Smooth muscle cell (in vitro differentiated cells): Measurements from ENCODE around the gene LONRF2. TPM values are rescaled to one million over a fixed set of nuclear protein-coding genes. Genes with fewer than 3 reads are reported as not detected.

Experiments
- DNase-seq: peaks from one replicate; lab custom pipeline; 2025; ENCODE audit not compliant: unreplicated experiment; lab: John Stamatoyannopoulos, UW
- H2AFZ ChIP-seq: fragments of 200-600 bp; sonication (generic); 2 replicates; pipeline ENCODE4 v1.6.0; 2016; ENCODE audit warnings: antibody characterized with exemption, low read depth, mild to moderate bottlenecking
- H3F3A ChIP-seq: fragments of 200-600 bp; sonication (generic); 2 replicates; pipeline ENCODE4 v1.6.0; 2017; ENCODE audit warnings: antibody characterized with exemption, low read depth
- H3K27ac ChIP-seq: fragments of 200-600 bp; sonication (generic); 2 replicates; pipeline ENCODE4 v1.5.1; 2016; ENCODE audit warnings: low read depth, mild to moderate bottlenecking
- H3K27me3 ChIP-seq: fragments of 200-600 bp; sonication (generic); 2 replicates; pipeline ENCODE4 v1.6.1; 2016; ENCODE audit warnings: low read depth, mild to moderate bottlenecking
- H3K36me3 ChIP-seq: fragments of 200-600 bp; sonication (generic); 2 replicates; pipeline ENCODE4 v1.5.1; 2016; ENCODE audit warnings: low read depth
- H3K4me1 ChIP-seq: fragments of 200-600 bp; sonication (generic); 2 replicates; pipeline ENCODE4 v1.5.1; 2016; ENCODE audit warnings: low read depth
- H3K4me2 ChIP-seq: fragments of 200-600 bp; sonication (generic); 2 replicates; pipeline ENCODE4 v1.6.0; 2016; ENCODE audit warnings: mild to moderate bottlenecking
- H3K4me3 ChIP-seq: fragments of 200-600 bp; sonication (generic); 2 replicates; pipeline ENCODE4 v1.5.1; 2016; ENCODE audit warnings: mild to moderate bottlenecking
- H3K79me2 ChIP-seq: fragments of 200-600 bp; sonication (generic); 2 replicates; pipeline ENCODE4 v1.6.0; 2016; ENCODE audit warnings: low read depth, mild to moderate bottlenecking
- H3K9ac ChIP-seq: fragments of 200-600 bp; sonication (generic); 2 replicates; pipeline ENCODE4 v1.6.0; 2016; ENCODE audit warnings: low read depth
- H3K9me3 ChIP-seq: fragments of 200-600 bp; sonication (generic); replicated peaks from 2 replicates; pipeline ENCODE4 v1.5.1; 2016; ENCODE audit warnings: low read depth
- H4K20me1 ChIP-seq: fragments of 200-600 bp; sonication (generic); 2 replicates; pipeline ENCODE4 v1.6.0; 2016; ENCODE audit warnings: low read depth
- CTCF ChIP-seq: fragments of 200-600 bp; sonication (generic); IDR thresholded peaks from 2 replicates; pipeline ENCODE4 v1.5.1; 2017; ENCODE audit warnings: borderline replicate concordance, mild to moderate bottlenecking, antibody characterized with exemption; ENCODE audit not compliant: insufficient read depth, poor library complexity, severe bottlenecking
- WGBS: methylation state at CpG from one replicate; pipeline ENCODE4 v1.1.7; 2016; ENCODE audit warnings: low lambda C conversion rate; 5-methylcytosine and 5-hydroxymethylcytosine counted together
- polyA plus RNA-seq: library from polyadenylated mRNA; unstranded; fragments of >200 nt; fragmentation: Nextera tagmentation; extraction: Ambion mirVana; gene quantifications from 2 replicates; pipeline ENCODE4 v1.2.1, GENCODE V29; 2016
- total RNA-seq: library from RNA; depleted of rRNA; stranded (reverse); fragments of >200 nt; gene quantifications from 2 replicates; pipeline ENCODE4 v1.2.3, GENCODE V29; 2014

LONRF2 gene
- total and polyA plus RNA-seq, 2 experiments from 2014 or later, result 0.06 to 1.4 TPM

GRCh38 chr2:100302585-100302892 lies 19.8 kb downstream of the LONRF2 start:
- H3K27ac ChIP-seq, result no peak overlapping the region
- no peaks in the 10 kb centered on the region for H3K9me3 ChIP-seq
- no peaks in the 10 kb centered on the region for H3K36me3 ChIP-seq
- H3F3A ChIP-seq, result no peaks in the 10 kb centered on the region
- no peak overlapping the region for H3K4me3 ChIP-seq
- DNase-seq, result no peak
- no peaks in the 10 kb centered on the region for H3K79me2 ChIP-seq
- no peak overlapping the region for H3K9ac ChIP-seq
- no peak overlapping the region for H3K4me2 ChIP-seq
- H2AFZ ChIP-seq, result no peak overlapping the region
- no peaks in the 10 kb centered on the region for H3K4me1 ChIP-seq
- TF ChIP-seq CTCF, result no peak
- no peaks in the 10 kb centered on the region for H3K27me3 ChIP-seq
- no peaks in the 10 kb centered on the region for H4K20me1 ChIP-seq
- WGBS, result 88% methylated on average over 3 of the region's 3 CpGs

DNA sequence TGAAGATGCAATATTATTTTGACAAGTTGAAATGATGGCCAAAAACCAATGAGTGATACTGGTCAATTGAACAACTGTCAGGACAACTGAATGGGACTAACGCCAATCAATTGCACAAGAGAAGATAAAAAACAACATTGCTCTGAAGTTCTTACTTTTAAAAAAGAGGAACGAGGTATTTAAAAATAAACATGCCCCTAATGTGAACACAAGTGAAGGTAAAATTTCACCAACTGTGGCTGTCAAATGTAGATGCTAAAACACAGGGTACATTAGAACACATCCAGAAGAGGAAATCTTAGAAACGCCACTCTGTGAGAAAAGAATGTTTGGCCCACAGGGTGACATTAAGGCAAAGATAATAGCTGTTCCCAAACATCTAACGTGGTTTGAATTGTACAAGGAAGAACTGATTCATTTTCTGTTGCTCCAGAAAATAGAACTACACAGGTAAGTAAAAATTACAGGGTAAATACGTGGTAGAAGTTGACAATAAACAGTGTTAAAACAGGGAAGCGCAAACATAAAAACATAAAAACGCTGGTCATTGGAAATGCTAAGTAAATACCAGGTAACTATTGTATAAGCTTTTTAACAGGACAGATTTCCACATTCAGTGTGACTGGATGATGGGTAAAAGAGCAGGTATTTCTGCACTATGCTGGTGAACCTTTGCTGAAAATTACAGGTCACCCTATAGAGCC lies 20.3 kb downstream of the LONRF2 start:
- H3K9me3 ChIP-seq, result no peaks in the 10 kb centered on the region
- no peak overlapping the region for H2AFZ ChIP-seq
- no peak for DNase-seq
- H3K27ac ChIP-seq, result no peak overlapping the region
- H3K4me2 ChIP-seq, result no peak overlapping the region
- H3K9ac ChIP-seq, result no peak overlapping the region
- no peaks in the 10 kb centered on the region for H3K4me1 ChIP-seq
- H3K4me3 ChIP-seq, result no peak overlapping the region
- no peaks in the 10 kb centered on the region for H3F3A ChIP-seq
- H3K79me2 ChIP-seq, result no peaks in the 10 kb centered on the region
- H3K27me3 ChIP-seq, result no peaks in the 10 kb centered on the region
- 95% methylated on average over 7 of the region's 7 CpGs for WGBS
- no peaks in the 10 kb centered on the region for H3K36me3 ChIP-seq
- no peaks in the 10 kb centered on the region for H4K20me1 ChIP-seq
- no peak for TF ChIP-seq CTCF

GRCh38 chr2:100299548-100299947 lies 22.8 kb downstream of the LONRF2 start:
- H3K79me2 ChIP-seq, result no peaks in the 10 kb centered on the region
- H3F3A ChIP-seq, result no peaks in the 10 kb centered on the region
- H3K4me1 ChIP-seq, result no peaks in the 10 kb centered on the region
- WGBS, result 93% methylated on average over 5 of the region's 5 CpGs
- no peaks in the 10 kb centered on the region for H3K27me3 ChIP-seq
- no peaks in the 10 kb centered on the region for H3K36me3 ChIP-seq
- H2AFZ ChIP-seq, result no peak overlapping the region
- no peak overlapping the region for H3K27ac ChIP-seq
- H3K4me3 ChIP-seq, result no peak overlapping the region
- DNase-seq, result no peak
- no peak overlapping the region for H3K9ac ChIP-seq
- H3K4me2 ChIP-seq, result no peak overlapping the region
- no peaks in the 10 kb centered on the region for H3K9me3 ChIP-seq
- no peaks in the 10 kb centered on the region for H4K20me1 ChIP-seq
- no peak for TF ChIP-seq CTCF

GRCh38 chr2:100297511-100297910 lies 24.8 kb downstream of the LONRF2 start:
- no peak for TF ChIP-seq CTCF
- Histone ChIP-seq H3K4me2 (no peak overlapping the region), H3K27me3 (no peaks in the 10 kb centered on the region), H2AFZ (no peak overlapping the region), H3K4me1 (peaks cover 5% of the 10 kb centered on the region), H3K36me3 (no peaks in the 10 kb centered on the region), H3K79me2 (no peaks in the 10 kb centered on the region), H3K9ac (no peak overlapping the region), H4K20me1 (no peaks in the 10 kb centered on the region), H3K9me3 (no peaks in the 10 kb centered on the region), H3K4me3 (no peak overlapping the region), H3K27ac (no peak overlapping the region), H3F3A (peaks cover 4% of the 10 kb centered on the region)
- 89% methylated on average over 3 of the region's 3 CpGs for WGBS
- DNase-seq, result no peak
